GM21737 (cell line): ENCODE results near the gene IL36RN.
"Not testable (repeated sequence)": the region's sequence is repeated elsewhere in the genome, so short reads cannot be mapped to it uniquely, and the experiment has no call there.

Source experiments
- ATAC-seq: cut with Tn5 transposase; IDR thresholded peaks from one replicate; pipeline ENCODE4 v1.9.1; 2021; ENCODE audit warnings: mild to moderate bottlenecking, moderate library complexity; ENCODE audit not compliant: unreplicated experiment

IL36RN gene

GRCh38 chr2:113096842-113097618 is 38.0 kb downstream of the IL36RN start:
- not testable (repeated sequence) for ATAC-seq

- ATAC-seq = no peak
Measured at GRCh38 chr2:113098041-113098440, 39.0 kb downstream of the IL36RN start.

GRCh38 chr2:113098532-113098931 is 39.5 kb downstream of the IL36RN start:
- no peak for ATAC-seq

GRCh38 chr2:113102133-113102532 is 43.1 kb downstream of the IL36RN start:
- ATAC-seq = no peak

GRCh38 chr2:113103277-113103676 is 44.3 kb downstream of the IL36RN start:
- ATAC-seq = no peak

GRCh38 chr2:113104054-113104611 is 45.1 kb downstream of the IL36RN start:
- ATAC-seq = no peak

GRCh38 chr2:113105047-113105785 is 46.2 kb downstream of the IL36RN start:
- no peak for ATAC-seq

GRCh38 chr2:113111121-113111520 is 52.1 kb downstream of the IL36RN start:
- ATAC-seq = no peak

- ATAC-seq = no peak
Measured at GRCh38 chr2:113111823-113112287, 52.9 kb downstream of the IL36RN start.

GRCh38 chr2:113112441-113112840 is 53.4 kb downstream of the IL36RN start:
- ATAC-seq = no peak

- ATAC-seq = no peak
Measured at GRCh38 chr2:113112871-113113270, 53.9 kb downstream of the IL36RN start.

- no peak for ATAC-seq
Measured at GRCh38 chr2:113113807-113114206, 54.8 kb downstream of the IL36RN start.
